Measurements from ENCODE around the gene CBX8.

The CBX8 gene

GRCh38 chr17:79748295-79749099 lies 48.4 kb downstream of the CBX8 start:
- no peak for DNase-seq

- DNase-seq, result no peak
These were observed 49.2 kb downstream of the CBX8 start for GRCh38 chr17:79747508-79748294.

- no peak for DNase-seq
These were observed 49.9 kb downstream of the CBX8 start for GRCh38 chr17:79746889-79747507.

GRCh38 chr17:79745641-79746105 lies 51.2 kb downstream of the CBX8 start:
- no peak for DNase-seq

GRCh38 chr17:79743614-79744013 lies 53.3 kb downstream of the CBX8 start:
- DNase-seq, result no peak

GRCh38 chr17:79742951-79743476 lies 53.9 kb downstream of the CBX8 start:
- no peak for DNase-seq

GRCh38 chr17:79742589-79742918 lies 54.3 kb downstream of the CBX8 start:
- no peak for DNase-seq

All from activated CD8-positive, alpha-beta memory T cell treated with anti-CD3 and anti-CD28 coated beads, Interleukin-2, amount 50 U/mL, for 4 hours (primary cell).